ENCODE measurements around the gene AP2A2.
A peak's percentile ranks its signal among the peaks of the same experiment; 100 is the strongest.

The AP2A2 gene

GRCh38 chr11:925496-926301 lies at the start of gene AP2A2:
AP2A2 (plus strand) TSS chr11:925870; CDS start chr11:926022, 152 bp downstream.
- peak; percentile 77 for TF ChIP-seq CTCF (IDR thresholded peaks at IDR 0.05; ENCODE audit: low read depth, low read length)
- Histone ChIP-seq H3K27me3 (ENCODE audit: insufficient read depth, low read depth, severe bottlenecking) (no peaks in the 10 kb centered on the region), H3K9me3 (ENCODE audit: severe bottlenecking) (no peaks in the 10 kb centered on the region), H3K4me3 (ENCODE audit: low read depth, low read length) (peak within 1 kb of the TSS; percentile 54), H3K27ac (peak within 1 kb of the TSS; percentile 90), H3K36me3 (peaks cover 22% of the 10 kb centered on the region)
- DNase-seq = peak; percentile 82

GRCh38 chr11:876545-876944 lies 49.1 kb upstream of the AP2A2 start:
- no peak overlapping the region for H3K4me3 ChIP-seq (ENCODE audit: low read depth, low read length)
- no peaks in the 10 kb centered on the region for H3K9me3 ChIP-seq (ENCODE audit: severe bottlenecking)
- H3K27me3 ChIP-seq (ENCODE audit: insufficient read depth, low read depth, severe bottlenecking) = no peaks in the 10 kb centered on the region
- H3K27ac ChIP-seq = peak overlapping the region; percentile 51
- no peak for DNase-seq
- peaks cover 36% of the 10 kb centered on the region for H3K36me3 ChIP-seq
- TF ChIP-seq CTCF (IDR thresholded peaks at IDR 0.05; ENCODE audit: low read depth, low read length) = no peak

- peak; percentile 55 for DNase-seq
Observed at GRCh38 chr11:877565-877964, 48.1 kb upstream of the AP2A2 start.

GRCh38 chr11:880447-880846 lies 45.2 kb upstream of the AP2A2 start:
- TF ChIP-seq CTCF (IDR thresholded peaks at IDR 0.05; ENCODE audit: low read depth, low read length) = peak; percentile 25; the same call in 1 of the 2 replicates
- Histone ChIP-seq H3K9me3 (ENCODE audit: severe bottlenecking) (no peaks in the 10 kb centered on the region), H3K36me3 (peaks cover 49% of the 10 kb centered on the region), H3K27ac (no peak overlapping the region), H3K27me3 (ENCODE audit: insufficient read depth, low read depth, severe bottlenecking) (no peaks in the 10 kb centered on the region), H3K4me3 (ENCODE audit: low read depth, low read length) (no peak overlapping the region)
- DNase-seq = no peak

More at GRCh38 chr11:877565-877964, 48.1 kb upstream of the AP2A2 start:
- no peak overlapping the region for H3K4me3 ChIP-seq (ENCODE audit: low read depth, low read length)
- H3K27me3 ChIP-seq (ENCODE audit: insufficient read depth, low read depth, severe bottlenecking) = no peaks in the 10 kb centered on the region
- peaks cover 43% of the 10 kb centered on the region for H3K36me3 ChIP-seq
- no peaks in the 10 kb centered on the region for H3K9me3 ChIP-seq (ENCODE audit: severe bottlenecking)
- TF ChIP-seq CTCF (IDR thresholded peaks at IDR 0.05; ENCODE audit: low read depth, low read length) = no peak
- no peak overlapping the region for H3K27ac ChIP-seq

- Histone ChIP-seq H3K4me3 (ENCODE audit: low read depth, low read length) (no peak overlapping the region), H3K27ac (no peak overlapping the region), H3K36me3 (peaks cover 65% of the 10 kb centered on the region), H3K27me3 (ENCODE audit: insufficient read depth, low read depth, severe bottlenecking) (no peaks in the 10 kb centered on the region), H3K9me3 (ENCODE audit: severe bottlenecking) (no peaks in the 10 kb centered on the region)
- DNase-seq = no peak
- TF ChIP-seq CTCF (IDR thresholded peaks at IDR 0.05; ENCODE audit: low read depth, low read length) = no peak
Observed at GRCh38 chr11:882596-882995, 43.1 kb upstream of the AP2A2 start.

All from WERI-Rb-1 (cell line).